NT2/D1 (cell line): ENCODE measurements around the gene MIA.

Source experiments
- DNase-seq: peaks from one replicate; pipeline ENCODE4 v3.0.0-alpha.2; 2011; ENCODE audit warnings: low read depth, low spot score
- H3K27me3 ChIP-seq: 2 replicates; pipeline ENCODE4 v1.6.0; 2011; ENCODE audit warnings: mild to moderate bottlenecking; ENCODE audit not compliant: insufficient read length, insufficient read depth
- H3K36me3 ChIP-seq: 2 replicates; pipeline ENCODE4 v1.6.1; 2011; ENCODE audit warnings: mild to moderate bottlenecking, low read length, mixed read lengths; ENCODE audit not compliant: insufficient read depth, insufficient read length
- H3K4me1 ChIP-seq: 2 replicates; pipeline ENCODE4 v1.5.1; 2011; ENCODE audit not compliant: insufficient read depth, insufficient read length
- H3K4me3 ChIP-seq: 2 replicates; pipeline ENCODE4 v1.5.1; 2011; ENCODE audit warnings: low read depth; ENCODE audit not compliant: insufficient read length
- H3K9ac ChIP-seq: 2 replicates; pipeline ENCODE4 v1.6.0; 2011; ENCODE audit warnings: low read depth; ENCODE audit not compliant: insufficient read length
- H3K9me3 ChIP-seq: 2 replicates; pipeline ENCODE4 v1.5.1; 2011; ENCODE audit warnings: mild to moderate bottlenecking, low read length; ENCODE audit not compliant: insufficient read depth
- SUZ12 ChIP-seq: IDR thresholded peaks from 2 replicates; pipeline ENCODE4 v1.6.1; 2011; ENCODE audit not compliant: insufficient read length, insufficient read depth; ENCODE audit errors: extremely low read depth
- YY1 ChIP-seq: IDR thresholded peaks from 2 replicates; pipeline ENCODE4 v1.6.1; 2011; ENCODE audit not compliant: insufficient read length, insufficient read depth
- ZNF274 ChIP-seq: IDR thresholded peaks from 2 replicates; pipeline ENCODE4 v1.6.1; 2011; ENCODE audit warnings: mild to moderate bottlenecking, low read depth, low read length

Gene MIA

GRCh38 chr19:40737102-40737644 lies 38.1 kb upstream of the MIA start:
- no peak overlapping the region for H3K9ac ChIP-seq
- no peak for TF ChIP-seq YY1
- TF ChIP-seq SUZ12, result no peak
- TF ChIP-seq ZNF274, result no peak

GRCh38 chr19:40739030-40739839 lies 36.1 kb upstream of the MIA start:
- Histone ChIP-seq H3K4me3 (no peak overlapping the region), H3K4me1 (peaks cover 14% of the 10 kb centered on the region), H3K9me3 (no peaks in the 10 kb centered on the region), H3K27me3 (no peaks in the 10 kb centered on the region), H3K36me3 (peaks cover 51% of the 10 kb centered on the region), H3K9ac (no peak overlapping the region)
- no peak for DNase-seq
- TF ChIP-seq ZNF274 (no peak), SUZ12 (no peak), YY1 (no peak)

More at GRCh38 chr19:40737102-40737644, 38.1 kb upstream of the MIA start:
- Histone ChIP-seq H3K9me3 (no peaks in the 10 kb centered on the region), H3K4me3 (no peak overlapping the region), H3K27me3 (no peaks in the 10 kb centered on the region), H3K4me1 (peaks cover 7% of the 10 kb centered on the region), H3K36me3 (peaks cover 48% of the 10 kb centered on the region)
- no peak for DNase-seq

GRCh38 chr19:40739871-40740703 lies 35.2 kb upstream of the MIA start:
- Histone ChIP-seq H3K27me3 (no peaks in the 10 kb centered on the region), H3K36me3 (peaks cover 48% of the 10 kb centered on the region), H3K9me3 (no peaks in the 10 kb centered on the region), H3K4me1 (peaks cover 17% of the 10 kb centered on the region), H3K9ac (no peak overlapping the region), H3K4me3 (no peak overlapping the region)
- DNase-seq, result no peak
- no peak for TF ChIP-seq YY1
- no peak for TF ChIP-seq ZNF274
- no peak for TF ChIP-seq SUZ12

GRCh38 chr19:40740747-40741146 lies 34.6 kb upstream of the MIA start:
- Histone ChIP-seq H3K36me3 (peaks cover 42% of the 10 kb centered on the region), H3K9ac (no peak overlapping the region), H3K4me3 (no peak overlapping the region), H3K27me3 (no peaks in the 10 kb centered on the region), H3K4me1 (peaks cover 17% of the 10 kb centered on the region), H3K9me3 (no peaks in the 10 kb centered on the region)
- no peak for DNase-seq
- TF ChIP-seq YY1, result no peak
- TF ChIP-seq SUZ12, result no peak

GRCh38 chr19:40741527-40742390 lies 33.6 kb upstream of the MIA start:
- H3K9ac ChIP-seq, result no peak overlapping the region
- peaks cover 17% of the 10 kb centered on the region for H3K4me1 ChIP-seq

GRCh38 chr19:40742477-40742876 lies 32.8 kb upstream of the MIA start:
- Histone ChIP-seq H3K4me1 (peaks cover 17% of the 10 kb centered on the region), H3K9ac (no peak overlapping the region), H3K36me3 (peaks cover 33% of the 10 kb centered on the region), H3K27me3 (no peaks in the 10 kb centered on the region), H3K9me3 (no peaks in the 10 kb centered on the region), H3K4me3 (no peak overlapping the region)
- TF ChIP-seq YY1 (no peak), ZNF274 (no peak), SUZ12 (no peak)
- no peak for DNase-seq

More at GRCh38 chr19:40741527-40742390, 33.6 kb upstream of the MIA start:
- no peak overlapping the region for H3K4me3 ChIP-seq
- H3K27me3 ChIP-seq, result no peaks in the 10 kb centered on the region
- TF ChIP-seq ZNF274 (no peak), SUZ12 (no peak), YY1 (no peak)
- DNase-seq, result no peak
- H3K36me3 ChIP-seq, result peaks cover 40% of the 10 kb centered on the region
- no peaks in the 10 kb centered on the region for H3K9me3 ChIP-seq

GRCh38 chr19:40742886-40743285 lies 32.4 kb upstream of the MIA start:
- no peak for TF ChIP-seq ZNF274
- TF ChIP-seq SUZ12, result no peak
- no peak for TF ChIP-seq YY1
- Histone ChIP-seq H3K36me3 (peaks cover 32% of the 10 kb centered on the region), H3K9ac (no peak overlapping the region)

More at GRCh38 chr19:40742886-40743285, 32.4 kb upstream of the MIA start:
- Histone ChIP-seq H3K9me3 (no peaks in the 10 kb centered on the region), H3K4me1 (peaks cover 17% of the 10 kb centered on the region), H3K4me3 (no peak overlapping the region), H3K27me3 (no peaks in the 10 kb centered on the region)
- DNase-seq, result no peak
